GM12891 (cell line): Measurements from ENCODE around the gene CHP1.
"Not testable (repeated sequence)": the region's sequence is repeated elsewhere in the genome, so short reads cannot be mapped to it uniquely, and the experiment has no call there.

Experiments used
- POLR2A ChIP-seq: IDR thresholded peaks from 2 replicates; pipeline ENCODE4 v1.6.1; 2011; ENCODE audit warnings: low read depth, low read length, control low read depth
- POLR2AphosphoS5 ChIP-seq: IDR thresholded peaks from 2 replicates; pipeline ENCODE4 v1.6.1; 2011; ENCODE audit warnings: low read depth, low read length, control low read depth
- POU2F2 ChIP-seq: IDR thresholded peaks from 2 replicates; pipeline ENCODE4 v1.6.1; 2011; ENCODE audit warnings: low read depth, mild to moderate bottlenecking, control low read depth, low read length, moderate library complexity
- TAF1 ChIP-seq: IDR thresholded peaks from 2 replicates; pipeline ENCODE4 v1.6.1; 2011; ENCODE audit warnings: low read depth, low read length, control low read depth

- TF ChIP-seq POLR2A, POLR2AphosphoS5, POU2F2, TAF1: not testable (repeated sequence)
Observed at GRCh38 chr15:41250745-41251144, 19.7 kb downstream of the CHP1 start.
